PC-3 (cell line): ENCODE results near the gene KCNJ11.

Experiments used
- CTCF ChIP-seq: fragments of 300-600 bp; sonication (generic); conservative IDR thresholded peaks from 2 replicates; pipeline ENCODE4 v1.5.1; 2017; ENCODE audit warnings: antibody characterized with exemption, low read depth, mild to moderate bottlenecking, low read length
- EZH2phosphoT487 ChIP-seq: fragments of 300-600 bp; sonication (generic); IDR thresholded peaks from 2 replicates; pipeline ENCODE4 v1.6.1; 2018; ENCODE audit warnings: mild to moderate bottlenecking, antibody characterized with exemption, low read length, borderline replicate concordance

- TF ChIP-seq CTCF (no peak), EZH2phosphoT487 (no peak)
Measured at GRCh38 chr11:17343257-17343656, 45.2 kb downstream of the KCNJ11 start.
